GM23338 (cell line): ENCODE results near the gene NCKAP5. TPM values are rescaled to one million over a fixed set of nuclear protein-coding genes. Genes with fewer than 3 reads are reported as not detected.

ENCODE experiments used
- ATAC-seq: fragments of 200-7000 bp; cut with Tn5 transposase; 3 replicates; pipeline ENCODE4 v1.9.1; 2020
- DNase-seq: peaks from one replicate; pipeline ENCODE4 v3.0.0-alpha.2; 2015; ENCODE audit warnings: low spot score
- H2AFZ ChIP-seq: fragments of 200-600 bp; sonication (generic); 2 replicates; pipeline ENCODE4 v1.8.0; 2016; ENCODE audit warnings: antibody characterized with exemption, mild to moderate bottlenecking, moderate library complexity
- H3F3A ChIP-seq: fragments of 200-600 bp; sonication (generic); replicated peaks from 2 replicates; pipeline ENCODE4 v1.8.0; 2017; ENCODE audit warnings: antibody characterized with exemption, mixed run types, low read depth
- H3K27ac ChIP-seq: fragments of 200-600 bp; sonication (generic); 2 replicates; pipeline ENCODE4 v1.6.1; 2016; ENCODE audit warnings: low read depth
- H3K27me3 ChIP-seq: fragments of 200-600 bp; sonication (generic); 2 replicates; pipeline ENCODE4 v1.8.0; 2016; ENCODE audit warnings: mild to moderate bottlenecking, mixed run types, moderate library complexity; ENCODE audit not compliant: insufficient read depth
- H3K36me3 ChIP-seq: fragments of 200-600 bp; sonication (generic); 2 replicates; pipeline ENCODE4 v1.8.0; 2016; ENCODE audit warnings: mild to moderate bottlenecking; ENCODE audit not compliant: insufficient read depth
- H3K4me1 ChIP-seq: fragments of 200-600 bp; sonication (generic); 2 replicates; pipeline ENCODE4 v1.8.0; 2016; ENCODE audit warnings: mild to moderate bottlenecking, moderate library complexity; ENCODE audit not compliant: insufficient read depth
- H3K4me2 ChIP-seq: fragments of 200-600 bp; sonication (generic); 2 replicates; pipeline ENCODE4 v1.7.1; 2017; ENCODE audit warnings: mixed run types
- H3K4me3 ChIP-seq: fragments of 200-600 bp; sonication (generic); 2 replicates; pipeline ENCODE4 v1.6.1; 2016; ENCODE audit warnings: mixed run types
- H3K79me2 ChIP-seq: fragments of 200-600 bp; sonication (generic); replicated peaks from 2 replicates; pipeline ENCODE4 v1.8.0; 2017; ENCODE audit warnings: mild to moderate bottlenecking; ENCODE audit not compliant: insufficient read depth
- H3K9me2 ChIP-seq: fragments of 200-600 bp; sonication (generic); 2 replicates; pipeline ENCODE4 v1.8.0; 2017; ENCODE audit not compliant: insufficient read depth
- H4K20me1 ChIP-seq: fragments of 200-600 bp; sonication (generic); replicated peaks from 2 replicates; pipeline ENCODE4 v1.8.0; 2017; ENCODE audit warnings: mild to moderate bottlenecking; ENCODE audit not compliant: insufficient read depth
- H3K27ac Mint-ChIP-seq: 2 replicates; pipeline ENCODE4 v1.8.0; 2020; ENCODE audit warnings: inconsistent platforms, mild to moderate bottlenecking, moderate library complexity, mixed read lengths
- H3K27me3 Mint-ChIP-seq: 3 replicates; pipeline ENCODE4 v1.8.0; 2022; ENCODE audit warnings: low read depth, mild to moderate bottlenecking, moderate library complexity, mixed read lengths, inconsistent platforms; ENCODE audit not compliant: insufficient read depth, poor library complexity
- H3K36me3 Mint-ChIP-seq: 3 replicates; pipeline ENCODE4 v1.8.0; 2021; ENCODE audit warnings: low read depth, mild to moderate bottlenecking, inconsistent platforms, moderate library complexity, mixed read lengths
- H3K4me1 Mint-ChIP-seq: 3 replicates; pipeline ENCODE4 v1.8.0; 2020; ENCODE audit warnings: mild to moderate bottlenecking, inconsistent platforms, mixed read lengths
- H3K4me3 Mint-ChIP-seq: 3 replicates; pipeline ENCODE4 v1.8.0; 2021; ENCODE audit warnings: moderate library complexity, mild to moderate bottlenecking, inconsistent platforms, mixed read lengths
- H3K9me3 Mint-ChIP-seq: 3 replicates; pipeline ENCODE4 v1.8.0; 2020; ENCODE audit warnings: moderate library complexity, mild to moderate bottlenecking, inconsistent platforms, mixed read lengths
- CREB1 ChIP-seq: fragments of 250-450 bp; sonication (Bioruptor Pico); IDR thresholded peaks from 2 replicates; pipeline ENCODE4 v1.5.0; 2020; ENCODE audit warnings: low read depth, mild to moderate bottlenecking, moderate library complexity
- ETS1 ChIP-seq: IDR thresholded peaks from 2 replicates; pipeline ENCODE4 v1.6.1; 2016; ENCODE audit warnings: antibody characterized with exemption
- EZH2 ChIP-seq: fragments of 200-600 bp; sonication (generic); IDR thresholded peaks from one replicate; pipeline ENCODE4 v1.8.0; 2017; ENCODE audit warnings: antibody characterized with exemption, mild to moderate bottlenecking, low read depth; ENCODE audit not compliant: unreplicated experiment
- JUNB ChIP-seq: IDR thresholded peaks from one replicate; pipeline ENCODE4 v1.6.1; 2016; ENCODE audit warnings: antibody characterized with exemption; ENCODE audit not compliant: unreplicated experiment
- NANOG ChIP-seq: IDR thresholded peaks from 2 replicates; pipeline ENCODE4 v1.6.1; 2016; ENCODE audit warnings: antibody characterized with exemption, borderline replicate concordance
- POLR2AphosphoS5 ChIP-seq: IDR thresholded peaks from 2 replicates; pipeline ENCODE4 v1.6.1; 2016; ENCODE audit warnings: antibody characterized with exemption, low read depth
- REST ChIP-seq: IDR thresholded peaks from one replicate; pipeline ENCODE4 v1.6.1; 2018; ENCODE audit warnings: antibody characterized with exemption; ENCODE audit not compliant: unreplicated experiment
- STAT1 ChIP-seq: IDR thresholded peaks from one replicate; pipeline ENCODE4 v1.6.1; 2016; ENCODE audit warnings: antibody characterized with exemption; ENCODE audit not compliant: unreplicated experiment
- ZNF114 ChIP-seq: fragments of 250-450 bp; sonication (Bioruptor Pico); IDR thresholded peaks from 2 replicates; pipeline ENCODE4 v1.5.0; 2020; ENCODE audit warnings: mild to moderate bottlenecking, moderate library complexity
- polyA plus RNA-seq: library from polyadenylated mRNA; unstranded; fragments of >200 nt; fragmentation: Nextera tagmentation; extraction: Ambion mirVana; gene quantifications from 2 replicates; pipeline ENCODE4 v1.2.1, GENCODE V29; 2016
- total RNA-seq: library from RNA; depleted of rRNA; stranded (reverse); fragments of >200 nt; shearing (Covaris generic); gene quantifications from 2 replicates; pipeline ENCODE4 v1.2.3, GENCODE V29; 2014

NCKAP5 gene
- total and polyA plus RNA-seq, 2 experiments from 2014 or later: 0.34 to 0.73 TPM

- no peak overlapping the region for H3K27ac Mint-ChIP-seq
- H3K9me3 Mint-ChIP-seq: peaks cover 3% of the 10 kb centered on the region; the same call in 2 of the 3 replicates
- H3K4me3 Mint-ChIP-seq: no peak overlapping the region
- H3K4me1 Mint-ChIP-seq: peaks cover 7% of the 10 kb centered on the region
- H2AFZ ChIP-seq: no peak overlapping the region
- no peak overlapping the region for H3K27ac ChIP-seq
- no peaks in the 10 kb centered on the region for H3K9me2 ChIP-seq
- DNase-seq (no peak), ATAC-seq (no peak)
- H3K79me2 ChIP-seq: no peaks in the 10 kb centered on the region
- H3K4me2 ChIP-seq: no peak overlapping the region
- no peak for TF ChIP-seq STAT1
- no peak for TF ChIP-seq NANOG
- TF ChIP-seq CREB1 (CRISPR knock-in tag): no peak
- no peak for TF ChIP-seq ETS1
- TF ChIP-seq EZH2: no peak
- no peak for TF ChIP-seq REST
- TF ChIP-seq ZNF114: no peak
- TF ChIP-seq JUNB: no peak
- no peak for TF ChIP-seq POLR2AphosphoS5
- no peaks in the 10 kb centered on the region for H3K36me3 ChIP-seq
- H3K36me3 Mint-ChIP-seq: no peaks in the 10 kb centered on the region; the same call in 2 of the 3 replicates
- H3K27me3 Mint-ChIP-seq: no peaks in the 10 kb centered on the region
- no peaks in the 10 kb centered on the region for H4K20me1 ChIP-seq
- H3K4me3 ChIP-seq: no peak overlapping the region
- peaks cover 4% of the 10 kb centered on the region; the same call in 1 of the 2 replicates for H3K4me1 ChIP-seq
- H3K27me3 ChIP-seq: no peaks in the 10 kb centered on the region
- H3F3A ChIP-seq: no peaks in the 10 kb centered on the region
Measured at GRCh38 chr2:133146893-133147292, 421.4 kb downstream of the NCKAP5 start.

GRCh38 chr2:133143645-133144044 is 424.6 kb downstream of the NCKAP5 start:
- Mint-ChIP-seq H3K27me3 (peaks cover 6% of the 10 kb centered on the region), H3K9me3 (no peaks in the 10 kb centered on the region), H3K4me1 (peaks cover 29% of the 10 kb centered on the region), H3K27ac (no peak overlapping the region), H3K4me3 (no peak overlapping the region), H3K36me3 (no peaks in the 10 kb centered on the region)
- TF ChIP-seq CREB1 (CRISPR knock-in tag) (no peak), EZH2 (no peak), ZNF114 (no peak), POLR2AphosphoS5 (no peak), ETS1 (no peak)
- no peak overlapping the region for H3K4me2 ChIP-seq
- no peaks in the 10 kb centered on the region for H3K36me3 ChIP-seq
- H3F3A ChIP-seq: no peaks in the 10 kb centered on the region
- H3K27ac ChIP-seq: no peak overlapping the region
- DNase-seq (no peak), ATAC-seq (no peak)
- no peaks in the 10 kb centered on the region for H3K9me2 ChIP-seq
- no peak overlapping the region for H3K4me3 ChIP-seq
- H2AFZ ChIP-seq: no peak overlapping the region
- no peaks in the 10 kb centered on the region for H3K79me2 ChIP-seq
- no peaks in the 10 kb centered on the region for H4K20me1 ChIP-seq
- peaks cover 8% of the 10 kb centered on the region; the same call in 1 of the 2 replicates for H3K27me3 ChIP-seq
- H3K4me1 ChIP-seq: peaks cover 26% of the 10 kb centered on the region
